Measurements from ENCODE around the gene DST. TPM values are rescaled to one million over a fixed set of nuclear protein-coding genes. Genes with fewer than 3 reads are reported as not detected.
A peak's percentile ranks its signal among the peaks of the same experiment; 100 is the strongest.

Gene DST
- total RNA-seq, 3 donors from 2014 or later: 2.3 to 4.7 (median 3.5) TPM

DNA sequence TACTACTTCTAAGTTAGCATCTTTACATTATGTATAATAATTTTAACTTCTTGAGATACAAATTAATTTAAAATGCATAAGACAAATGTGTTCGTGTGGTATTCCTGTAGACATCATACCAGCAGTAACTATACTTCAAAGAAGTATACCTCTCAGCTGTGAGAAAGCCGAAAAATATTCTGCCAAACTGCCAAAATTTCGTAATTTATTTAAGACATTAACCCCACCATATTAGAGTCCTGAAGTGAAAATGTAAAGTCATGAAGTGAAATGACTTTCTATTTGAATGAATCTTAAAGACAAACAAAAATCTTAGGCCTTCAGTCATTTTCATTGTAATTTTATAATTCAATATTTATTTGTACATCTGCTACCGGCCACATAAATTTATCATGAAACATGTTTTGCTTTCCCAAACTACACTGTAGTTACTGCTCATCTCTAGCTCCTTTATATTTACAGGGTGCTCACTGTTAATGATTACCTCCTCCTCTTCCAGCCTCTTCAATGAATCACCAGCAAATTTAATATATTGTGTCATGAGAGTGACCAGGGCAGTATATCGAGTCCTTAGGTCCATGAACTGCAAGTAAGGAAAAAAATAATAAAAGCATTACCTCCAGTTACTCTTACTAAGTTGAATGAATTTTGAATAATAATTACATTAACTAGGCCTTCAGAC is 18.5 kb downstream of the DST start:
- H3K4me1 Mint-ChIP-seq (ENCODE audit: low read depth): no peaks in the 10 kb centered on the region
- no peak overlapping the region for H3K4me3 Mint-ChIP-seq

GRCh38 chr6:56620229-56620868 is 22.3 kb downstream of the DST start:
- no peak for ATAC-seq

More for the DNA sequence above, 18.5 kb downstream of the DST start:
- Mint-ChIP-seq H3K9me3 (no peaks in the 10 kb centered on the region), H3K36me3 (ENCODE audit: insufficient read depth) (no peaks in the 10 kb centered on the region), H3K27me3 (ENCODE audit: low read depth) (no peaks in the 10 kb centered on the region)
- ATAC-seq (no peak), DNase-seq (no peak)

DNA sequence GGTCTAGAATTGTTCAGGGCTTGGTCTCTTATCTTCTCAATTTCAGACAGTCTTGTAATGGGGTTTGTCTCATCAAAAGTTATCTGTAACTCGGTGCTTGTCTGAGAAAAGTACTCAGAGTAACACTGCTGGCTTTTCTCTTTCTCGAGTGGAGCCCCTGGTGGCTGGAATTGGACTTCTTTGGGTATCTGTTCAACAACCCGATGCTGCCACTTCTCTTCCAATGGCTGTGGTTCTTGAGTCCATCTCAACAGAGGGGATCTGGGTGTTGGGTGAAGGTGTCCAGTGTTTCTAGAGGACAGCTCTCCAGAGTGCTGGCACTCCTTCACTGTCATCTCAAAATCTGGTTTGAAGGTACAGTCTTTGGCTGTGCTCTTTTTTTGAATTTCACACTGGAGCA is 24.6 kb downstream of the DST start:
- Mint-ChIP-seq H3K36me3 (ENCODE audit: insufficient read depth) (no peaks in the 10 kb centered on the region), H3K4me1 (ENCODE audit: low read depth) (no peaks in the 10 kb centered on the region), H3K4me3 (no peak overlapping the region), H3K9me3 (no peaks in the 10 kb centered on the region), H3K27me3 (ENCODE audit: low read depth) (no peaks in the 10 kb centered on the region)
- no peak for DNase-seq
- ATAC-seq: no peak

More at GRCh38 chr6:56620229-56620868, 22.3 kb downstream of the DST start:
- Mint-ChIP-seq H3K4me1 (ENCODE audit: low read depth) (no peaks in the 10 kb centered on the region), H3K36me3 (ENCODE audit: insufficient read depth) (no peaks in the 10 kb centered on the region), H3K27me3 (ENCODE audit: low read depth) (no peaks in the 10 kb centered on the region), H3K4me3 (no peak overlapping the region), H3K9me3 (no peaks in the 10 kb centered on the region)
- no peak for DNase-seq

GRCh38 chr6:56616967-56617366 is 25.7 kb downstream of the DST start:
- no peaks in the 10 kb centered on the region for H3K9me3 Mint-ChIP-seq
- no peaks in the 10 kb centered on the region for H3K36me3 Mint-ChIP-seq (ENCODE audit: insufficient read depth)
- ATAC-seq (no peak), DNase-seq (no peak)
- H3K4me3 Mint-ChIP-seq: no peak overlapping the region
- no peaks in the 10 kb centered on the region for H3K4me1 Mint-ChIP-seq (ENCODE audit: low read depth)
- no peaks in the 10 kb centered on the region for H3K27me3 Mint-ChIP-seq (ENCODE audit: low read depth)

GRCh38 chr6:56613247-56613851 is 29.3 kb downstream of the DST start:
- DNase-seq (no peak), ATAC-seq (no peak)
- Mint-ChIP-seq H3K4me1 (ENCODE audit: low read depth) (no peaks in the 10 kb centered on the region), H3K27me3 (ENCODE audit: low read depth) (no peaks in the 10 kb centered on the region), H3K9me3 (no peaks in the 10 kb centered on the region), H3K36me3 (ENCODE audit: insufficient read depth) (no peaks in the 10 kb centered on the region), H3K4me3 (no peak overlapping the region)

DNA sequence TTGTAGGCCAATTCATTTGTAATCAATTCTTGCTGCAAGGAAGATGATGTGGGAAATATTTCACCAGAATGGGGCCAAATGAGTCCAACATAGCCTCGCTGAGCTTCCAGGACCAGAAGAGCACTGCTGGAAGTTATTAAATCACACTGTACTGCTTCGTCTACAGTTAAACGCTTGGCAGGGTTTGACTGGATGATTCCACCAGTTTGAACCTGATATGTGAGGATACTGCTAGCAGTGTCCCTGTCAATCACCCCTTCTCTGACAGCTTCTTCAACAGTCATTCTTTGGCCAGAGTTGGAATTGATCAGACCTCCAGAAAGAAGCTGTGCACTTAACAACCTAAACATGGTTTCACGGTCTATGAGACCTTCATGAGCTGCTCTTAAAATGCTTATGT is 34.4 kb downstream of the DST start:
- H3K36me3 Mint-ChIP-seq (ENCODE audit: insufficient read depth): no peaks in the 10 kb centered on the region
- H3K4me1 Mint-ChIP-seq (ENCODE audit: low read depth): no peaks in the 10 kb centered on the region
- peaks cover 2% of the 10 kb centered on the region for H3K27me3 Mint-ChIP-seq (ENCODE audit: low read depth)
- no peaks in the 10 kb centered on the region for H3K9me3 Mint-ChIP-seq
- H3K4me3 Mint-ChIP-seq: no peak overlapping the region
- DNase-seq (no peak), ATAC-seq (no peak)

DNA sequence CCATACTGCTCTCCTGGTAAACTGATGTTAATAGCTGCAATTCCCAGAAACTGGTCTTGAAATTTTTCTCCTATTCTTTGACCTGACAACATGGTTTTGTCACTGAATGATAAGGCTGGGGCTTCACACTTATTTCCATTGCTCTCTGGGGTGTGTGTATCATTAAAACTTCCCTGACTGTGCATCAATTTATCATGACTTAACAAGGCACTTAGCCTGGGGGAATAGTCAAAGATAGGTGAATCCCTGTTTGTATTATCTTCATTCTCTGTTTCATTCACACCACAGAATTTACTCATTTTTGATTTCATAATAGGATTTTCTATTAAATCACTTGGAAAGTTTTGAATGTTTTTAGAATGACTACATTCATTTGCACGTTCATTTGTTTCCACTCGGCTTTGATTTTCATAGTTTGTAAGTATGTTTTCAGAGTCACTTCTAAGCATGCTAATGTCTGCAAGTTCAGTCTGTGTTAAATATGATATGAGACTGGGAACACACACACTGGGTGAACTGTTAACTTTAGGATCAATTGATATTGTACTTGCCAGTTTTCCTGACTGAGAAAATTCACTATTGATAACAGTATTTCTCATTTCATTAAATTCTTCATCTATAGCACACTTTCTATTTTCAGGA is 35.5 kb downstream of the DST start:
- Mint-ChIP-seq H3K4me1 (ENCODE audit: low read depth) (no peaks in the 10 kb centered on the region), H3K4me3 (no peak overlapping the region), H3K9me3 (no peaks in the 10 kb centered on the region), H3K27me3 (ENCODE audit: low read depth) (peaks cover 2% of the 10 kb centered on the region), H3K36me3 (ENCODE audit: insufficient read depth) (no peaks in the 10 kb centered on the region)
- no peak for DNase-seq
- ATAC-seq: peak in 1 of 2 donors; percentile 27

DNA sequence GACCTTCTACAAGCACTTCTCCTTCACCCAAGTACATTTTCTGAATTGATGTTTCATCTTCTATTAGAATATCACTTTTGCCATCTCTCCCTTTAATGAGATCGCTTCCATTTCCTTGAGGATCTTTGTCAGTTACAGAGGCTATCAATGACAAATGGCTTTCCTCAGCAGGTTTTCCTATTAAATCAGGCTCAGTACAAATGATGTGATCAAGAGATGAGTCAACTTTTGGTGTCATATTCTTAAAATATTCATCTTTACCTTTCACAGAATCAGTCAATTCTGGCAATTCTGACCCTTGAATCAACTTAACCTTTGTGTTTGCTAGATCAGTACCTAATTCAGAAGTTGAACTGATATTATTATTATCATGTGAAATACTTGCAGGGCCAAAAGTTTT is 37.3 kb downstream of the DST start:
- H3K9me3 Mint-ChIP-seq: no peaks in the 10 kb centered on the region
- peaks cover 2% of the 10 kb centered on the region for H3K27me3 Mint-ChIP-seq (ENCODE audit: low read depth)
- no peak for DNase-seq
- H3K4me1 Mint-ChIP-seq (ENCODE audit: low read depth): no peaks in the 10 kb centered on the region
- no peak for ATAC-seq
- no peaks in the 10 kb centered on the region for H3K36me3 Mint-ChIP-seq (ENCODE audit: insufficient read depth)
- H3K4me3 Mint-ChIP-seq: no peak overlapping the region

DNA sequence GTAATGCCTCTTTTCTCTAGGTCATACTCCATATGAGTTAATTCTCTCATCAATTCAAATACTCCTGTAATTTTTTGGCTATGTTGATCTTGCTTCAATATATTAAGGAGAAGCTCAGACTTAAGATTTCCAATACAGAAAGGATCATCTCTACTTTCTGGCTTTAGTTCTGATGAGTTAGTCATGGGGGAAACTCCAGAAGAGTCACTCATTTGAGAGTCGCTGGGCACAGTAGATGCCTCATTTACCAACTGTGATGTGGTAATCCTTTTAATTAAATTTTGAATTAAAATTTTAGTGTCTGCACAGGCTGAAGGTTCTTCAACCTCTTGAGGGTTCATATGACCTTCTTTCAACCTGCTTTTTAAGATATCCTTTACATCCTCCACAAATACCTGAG is 38.5 kb downstream of the DST start:
- H3K36me3 Mint-ChIP-seq (ENCODE audit: insufficient read depth): no peaks in the 10 kb centered on the region
- no peaks in the 10 kb centered on the region for H3K9me3 Mint-ChIP-seq
- no peaks in the 10 kb centered on the region for H3K4me1 Mint-ChIP-seq (ENCODE audit: low read depth)
- ATAC-seq: peak; percentile 63 to 74
- DNase-seq: no peak
- H3K4me3 Mint-ChIP-seq: no peak overlapping the region
- H3K27me3 Mint-ChIP-seq (ENCODE audit: low read depth): peaks cover 2% of the 10 kb centered on the region

DNA sequence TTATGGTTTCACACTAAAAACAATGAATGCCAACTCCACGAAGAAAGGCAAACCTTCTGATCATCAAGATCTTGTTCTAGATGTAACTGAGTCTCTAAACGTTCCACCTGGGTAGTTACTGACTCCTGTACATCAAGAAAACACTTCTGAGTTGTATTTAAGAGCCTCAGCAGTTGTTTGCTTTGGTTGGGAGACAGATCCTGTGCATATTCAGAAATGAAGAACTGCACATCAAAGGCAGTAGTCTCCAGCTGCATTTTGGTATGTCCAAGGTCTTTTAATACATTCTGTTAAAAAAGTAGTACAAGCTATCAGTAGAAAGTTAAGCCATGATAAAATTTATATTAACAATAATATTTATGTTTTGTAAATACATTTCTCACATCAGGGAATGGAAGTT is 41.3 kb downstream of the DST start:
- Mint-ChIP-seq H3K4me1 (ENCODE audit: low read depth) (no peaks in the 10 kb centered on the region), H3K27me3 (ENCODE audit: low read depth) (no peaks in the 10 kb centered on the region), H3K36me3 (ENCODE audit: insufficient read depth) (no peaks in the 10 kb centered on the region), H3K4me3 (no peak overlapping the region), H3K9me3 (no peaks in the 10 kb centered on the region)
- DNase-seq: no peak
- ATAC-seq: no peak

GRCh38 chr6:56595490-56596122 is 47.1 kb downstream of the DST start:
- Mint-ChIP-seq H3K4me3 (no peak overlapping the region), H3K9me3 (no peaks in the 10 kb centered on the region)
- DNase-seq: peak; percentile 7

DNA sequence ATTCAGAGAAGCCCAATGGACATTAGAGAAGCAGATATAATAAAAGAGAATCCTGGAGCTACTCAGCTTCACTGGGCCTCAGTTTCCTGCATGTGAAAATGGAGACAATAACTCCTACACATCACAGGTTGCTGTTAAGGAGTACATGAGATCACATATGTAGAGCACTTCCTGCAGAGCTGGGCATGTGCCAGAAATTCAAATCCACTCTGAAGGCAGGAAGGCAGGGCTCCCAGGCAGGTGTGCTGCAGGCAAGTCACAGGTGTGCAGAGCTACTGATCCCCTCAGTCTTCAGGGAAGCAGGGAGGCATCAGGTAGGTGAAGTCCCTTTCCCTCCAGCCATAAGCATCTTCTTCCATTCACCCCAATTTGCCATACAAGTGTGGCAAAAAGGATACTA is 48.0 kb downstream of the DST start:
- Mint-ChIP-seq H3K4me1 (ENCODE audit: low read depth) (peaks cover 26% of the 10 kb centered on the region), H3K36me3 (ENCODE audit: insufficient read depth) (no peaks in the 10 kb centered on the region), H3K9me3 (no peaks in the 10 kb centered on the region), H3K27me3 (ENCODE audit: low read depth) (no peaks in the 10 kb centered on the region), H3K4me3 (no peak overlapping the region)
- ATAC-seq (no peak), DNase-seq (no peak)

More at GRCh38 chr6:56595490-56596122, 47.1 kb downstream of the DST start:
- Mint-ChIP-seq H3K36me3 (ENCODE audit: insufficient read depth) (no peaks in the 10 kb centered on the region), H3K4me1 (ENCODE audit: low read depth) (peaks cover 26% of the 10 kb centered on the region), H3K27me3 (ENCODE audit: low read depth) (no peaks in the 10 kb centered on the region)
- peak; percentile 44 to 46 for ATAC-seq

- Mint-ChIP-seq H3K27me3 (ENCODE audit: low read depth) (no peaks in the 10 kb centered on the region), H3K9me3 (no peaks in the 10 kb centered on the region), H3K4me3 (no peak overlapping the region), H3K36me3 (ENCODE audit: insufficient read depth) (no peaks in the 10 kb centered on the region), H3K4me1 (ENCODE audit: low read depth) (peaks cover 26% of the 10 kb centered on the region)
- no peak for DNase-seq
- peak; percentile 92 to 95 for ATAC-seq
These were observed 48.8 kb downstream of the DST start for GRCh38 chr6:56593801-56594318.

DNA sequence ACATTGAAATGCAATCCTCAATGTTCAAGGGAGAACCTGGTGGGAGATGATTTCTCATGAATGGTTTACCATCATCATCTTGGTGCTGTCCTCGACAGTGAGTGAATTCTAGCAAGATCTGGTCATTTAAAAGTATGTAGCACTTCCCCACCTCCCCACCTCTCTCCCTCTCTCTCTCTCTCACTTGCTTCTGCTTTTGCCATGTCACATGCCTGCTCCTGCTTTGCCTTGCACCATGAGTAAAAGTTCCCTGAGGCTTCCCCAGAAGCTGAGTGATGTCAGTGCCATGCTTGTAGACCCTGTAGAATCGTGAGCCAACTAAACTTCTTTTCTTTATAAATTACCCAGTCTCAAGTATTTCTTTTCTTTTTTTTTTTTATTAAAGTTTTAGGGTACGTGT is 60.5 kb downstream of the DST start:
- ATAC-seq (no peak), DNase-seq (no peak)
- no peak overlapping the region for H3K4me3 Mint-ChIP-seq
- H3K9me3 Mint-ChIP-seq: no peaks in the 10 kb centered on the region
- peaks cover 2% of the 10 kb centered on the region for H3K27me3 Mint-ChIP-seq (ENCODE audit: low read depth)
- no peaks in the 10 kb centered on the region for H3K36me3 Mint-ChIP-seq (ENCODE audit: insufficient read depth)
- H3K4me1 Mint-ChIP-seq (ENCODE audit: low read depth): no peaks in the 10 kb centered on the region

Measured in activated T-cell treated with anti-CD3 and anti-CD28 coated beads, Interleukin-2, amount 50 U/mL, for 4 hours (primary cell).